Astrocyte (in vitro differentiated cells and primary cell): ENCODE data around the gene NSF.

Experiments used
- EZH2 ChIP-seq: IDR thresholded peaks from 2 replicates; pipeline ENCODE4 v1.6.1; 2012; ENCODE audit warnings: mild to moderate bottlenecking, low read length, inconsistent platforms; ENCODE audit not compliant: insufficient read depth
- TF ChIP-seq, protein P1 (sequence below): IDR thresholded peaks from 2 replicates; pipeline ENCODE4 v1.5.1; 2011; ENCODE audit warnings: low read depth, mild to moderate bottlenecking, inconsistent platforms, low read length, moderate library complexity; ENCODE audit not compliant: insufficient read depth

DNA sequence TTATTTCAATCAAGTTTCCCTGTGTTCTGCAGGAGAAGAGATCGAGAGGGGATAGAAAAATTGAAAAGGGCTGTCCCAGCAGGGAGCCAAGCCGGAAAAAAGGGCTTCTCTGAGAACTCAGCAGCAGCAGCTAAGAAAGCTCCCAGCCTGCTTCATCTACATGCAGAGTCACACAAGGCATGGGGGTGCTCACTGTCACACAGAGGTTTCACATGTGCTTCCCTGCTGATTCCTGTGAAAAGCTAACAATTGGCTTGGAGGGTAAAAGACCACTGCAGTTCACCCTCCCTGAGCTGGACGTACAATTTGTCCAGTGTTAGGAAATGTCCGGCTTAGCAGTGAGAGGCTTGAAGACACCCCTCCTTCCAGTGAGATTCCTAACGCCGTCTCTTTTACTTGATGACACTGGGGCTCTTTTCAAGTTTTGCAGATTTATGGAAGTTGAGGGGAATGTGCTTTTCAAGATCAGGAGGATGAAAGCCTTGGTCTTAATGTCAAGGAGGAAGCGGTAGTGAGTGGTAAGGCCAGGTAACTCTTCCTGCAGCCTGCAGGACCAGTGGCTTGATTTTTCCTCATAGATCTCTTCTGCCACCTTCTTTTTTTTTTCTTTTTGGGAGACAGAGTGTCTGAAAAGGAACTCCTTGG is 142.4 kb downstream of the NSF start:
- TF ChIP-seq, protein P1, sequence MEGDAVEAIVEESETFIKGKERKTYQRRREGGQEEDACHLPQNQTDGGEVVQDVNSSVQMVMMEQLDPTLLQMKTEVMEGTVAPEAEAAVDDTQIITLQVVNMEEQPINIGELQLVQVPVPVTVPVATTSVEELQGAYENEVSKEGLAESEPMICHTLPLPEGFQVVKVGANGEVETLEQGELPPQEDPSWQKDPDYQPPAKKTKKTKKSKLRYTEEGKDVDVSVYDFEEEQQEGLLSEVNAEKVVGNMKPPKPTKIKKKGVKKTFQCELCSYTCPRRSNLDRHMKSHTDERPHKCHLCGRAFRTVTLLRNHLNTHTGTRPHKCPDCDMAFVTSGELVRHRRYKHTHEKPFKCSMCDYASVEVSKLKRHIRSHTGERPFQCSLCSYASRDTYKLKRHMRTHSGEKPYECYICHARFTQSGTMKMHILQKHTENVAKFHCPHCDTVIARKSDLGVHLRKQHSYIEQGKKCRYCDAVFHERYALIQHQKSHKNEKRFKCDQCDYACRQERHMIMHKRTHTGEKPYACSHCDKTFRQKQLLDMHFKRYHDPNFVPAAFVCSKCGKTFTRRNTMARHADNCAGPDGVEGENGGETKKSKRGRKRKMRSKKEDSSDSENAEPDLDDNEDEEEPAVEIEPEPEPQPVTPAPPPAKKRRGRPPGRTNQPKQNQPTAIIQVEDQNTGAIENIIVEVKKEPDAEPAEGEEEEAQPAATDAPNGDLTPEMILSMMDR: no peak
- TF ChIP-seq EZH2: no peak
